IPS DF 19.7 (cell line): ENCODE measurements around the gene PUS10.
A peak's percentile ranks its signal among the peaks of the same experiment; 100 is the strongest.
"Not testable (repeated sequence)": the region's sequence is repeated elsewhere in the genome, so short reads cannot be mapped to it uniquely, and the experiment has no call there.

Experiments
- DNase-seq: peaks from one replicate; pipeline ENCODE4 v3.0.0-alpha.2; 2013; ENCODE audit warnings: low read depth, low spot score

PUS10 gene

GRCh38 chr2:61017556-61018317 lies at the start of gene PUS10, which contains the start of gene PEX13:
Gene PUS10, minus strand, starts transcription at chr2:61018255. Its CDS starts 6,365 bp downstream, at chr2:61011890.
Gene PEX13, plus strand, starts transcription at chr2:61017720. Its CDS starts 40 bp downstream, at chr2:61017760.
- peak; percentile 35 for DNase-seq

GRCh38 chr2:61065714-61066709 lies 48.0 kb upstream of the PUS10 start, which contains the start of gene SANBR:
Gene SANBR, plus strand, starts transcription at chr2:61065871. Its CDS starts 4,480 bp downstream, at chr2:61070351.
- DNase-seq = peak; percentile 75

GRCh38 chr2:61059382-61059781 lies 41.3 kb upstream of the PUS10 start:
- DNase-seq = no peak

GRCh38 chr2:61057562-61057961 lies 39.5 kb upstream of the PUS10 start:
- no peak for DNase-seq

- DNase-seq = no peak
Observed at GRCh38 chr2:61055557-61055956, 37.5 kb upstream of the PUS10 start.

GRCh38 chr2:61045999-61046398 lies 27.9 kb upstream of the PUS10 start:
- DNase-seq = no peak

GRCh38 chr2:61045226-61045625 lies 27.2 kb upstream of the PUS10 start:
- no peak for DNase-seq

- no peak for DNase-seq
Observed at GRCh38 chr2:61044636-61045035, 26.6 kb upstream of the PUS10 start.

GRCh38 chr2:61042807-61043206 lies 24.8 kb upstream of the PUS10 start:
- DNase-seq = no peak

GRCh38 chr2:61036643-61037042 lies 18.6 kb upstream of the PUS10 start:
- DNase-seq = not testable (repeated sequence)

GRCh38 chr2:61034592-61034991 lies 16.5 kb upstream of the PUS10 start:
- not testable (repeated sequence) for DNase-seq

- no peak for DNase-seq
Observed at GRCh38 chr2:61029533-61029932, 11.5 kb upstream of the PUS10 start.

GRCh38 chr2:61023670-61024069 lies 5.6 kb upstream of the PUS10 start:
- DNase-seq = no peak

GRCh38 chr2:61021228-61021660 lies 3.2 kb upstream of the PUS10 start:
- DNase-seq = no peak

- DNase-seq = no peak
Observed at GRCh38 chr2:61018798-61019197, 743 bp upstream of the PUS10 start.

GRCh38 chr2:61018318-61018755 lies 282 bp upstream of the PUS10 start:
- DNase-seq = no peak

- DNase-seq = peak; percentile 71
Observed at GRCh38 chr2:61017003-61017555, 976 bp downstream of the PUS10 start.

GRCh38 chr2:61016392-61017002 lies 1.6 kb downstream of the PUS10 start:
- no peak for DNase-seq

- DNase-seq = no peak
Observed at GRCh38 chr2:61015976-61016375, 2.1 kb downstream of the PUS10 start.

GRCh38 chr2:61014763-61015162 lies 3.3 kb downstream of the PUS10 start:
- DNase-seq = no peak

GRCh38 chr2:61013382-61013781 lies 4.7 kb downstream of the PUS10 start:
- DNase-seq = no peak
